ENCODE data around the gene GCLM.
"Not testable (repeated sequence)": the region's sequence is repeated elsewhere in the genome, so short reads cannot be mapped to it uniquely, and the experiment has no call there.

Gene GCLM

GRCh38 chr1:93909146-93910050, at the start of gene GCLM:
GCLM (minus strand) TSS chr1:93909430; CDS start chr1:93909163, 267 bp downstream.
- peak; percentile 83 for DNase-seq (ENCODE audit: low spot score)

GRCh38 chr1:93958726-93959100, 49.5 kb upstream of the GCLM start:
- no peak for DNase-seq (ENCODE audit: low spot score)

GRCh38 chr1:93958032-93958725, 48.9 kb upstream of the GCLM start:
- no peak for DNase-seq (ENCODE audit: low spot score)

- DNase-seq (ENCODE audit: low spot score) = no peak
Observed at GRCh38 chr1:93955765-93956164, 46.5 kb upstream of the GCLM start.

- not testable (repeated sequence) for DNase-seq (ENCODE audit: low spot score)
Observed at GRCh38 chr1:93947002-93947686, 37.9 kb upstream of the GCLM start.

GRCh38 chr1:93938461-93939145, 29.4 kb upstream of the GCLM start:
- DNase-seq (ENCODE audit: low spot score) = no peak

GRCh38 chr1:93937997-93938396, 28.8 kb upstream of the GCLM start:
- no peak for DNase-seq (ENCODE audit: low spot score)

GRCh38 chr1:93925206-93925605, 16.0 kb upstream of the GCLM start:
- no peak for DNase-seq (ENCODE audit: low spot score)

- no peak for DNase-seq (ENCODE audit: low spot score)
Observed at GRCh38 chr1:93919780-93920179, 10.6 kb upstream of the GCLM start.

- DNase-seq (ENCODE audit: low spot score) = no peak
Observed at GRCh38 chr1:93917302-93917701, 8.1 kb upstream of the GCLM start.

- not testable (repeated sequence) for DNase-seq (ENCODE audit: low spot score)
Observed at GRCh38 chr1:93910880-93911279, 1.6 kb upstream of the GCLM start.

- DNase-seq (ENCODE audit: low spot score) = no peak
Observed at GRCh38 chr1:93910305-93910704, 1.1 kb upstream of the GCLM start.

GRCh38 chr1:93908394-93909145, 660 bp downstream of the GCLM start:
- peak; percentile 21 for DNase-seq (ENCODE audit: low spot score)

GRCh38 chr1:93907718-93908117, 1.5 kb downstream of the GCLM start:
- no peak for DNase-seq (ENCODE audit: low spot score)

- no peak for DNase-seq (ENCODE audit: low spot score)
Observed at GRCh38 chr1:93906480-93906879, 2.8 kb downstream of the GCLM start.

GRCh38 chr1:93905734-93906133, 3.5 kb downstream of the GCLM start:
- no peak for DNase-seq (ENCODE audit: low spot score)

GRCh38 chr1:93905051-93905450, 4.2 kb downstream of the GCLM start:
- DNase-seq (ENCODE audit: low spot score) = no peak

- DNase-seq (ENCODE audit: low spot score) = peak; percentile 5
Observed at GRCh38 chr1:93904228-93904627, 5.0 kb downstream of the GCLM start.

GRCh38 chr1:93900723-93901504, 8.3 kb downstream of the GCLM start:
- no peak for DNase-seq (ENCODE audit: low spot score)

- DNase-seq (ENCODE audit: low spot score) = no peak
Observed at GRCh38 chr1:93899543-93900207, 9.6 kb downstream of the GCLM start.

All from pons (tissue), 1 donor.